MM.1S (cell line): ENCODE data around the gene ANKRD65.

Source experiments
- DNase-seq: peaks from one replicate; pipeline ENCODE4 v3.0.0-alpha.2; 2015
- H2AFZ ChIP-seq: fragments of 300-600 bp; sonication (generic); 2 replicates; pipeline ENCODE4 v1.6.0; 2016; ENCODE audit warnings: antibody characterized with exemption, low read length
- H3F3A ChIP-seq: fragments of 300-600 bp; sonication (generic); 2 replicates; pipeline ENCODE4 v1.6.1; 2016; ENCODE audit warnings: mild to moderate bottlenecking, antibody characterized with exemption, low read length, moderate library complexity, mixed read lengths; ENCODE audit not compliant: insufficient read depth
- H3K27ac ChIP-seq: fragments of 300-600 bp; sonication (generic); 2 replicates; pipeline ENCODE4 v1.5.1; 2016; ENCODE audit warnings: mild to moderate bottlenecking, low read length
- H3K27me3 ChIP-seq: fragments of 300-600 bp; sonication (generic); replicated peaks from 2 replicates; pipeline ENCODE4 v1.6.0; 2016; ENCODE audit warnings: low read length; ENCODE audit not compliant: insufficient read depth
- H3K36me3 ChIP-seq: fragments of 300-600 bp; sonication (generic); replicated peaks from 2 replicates; pipeline ENCODE4 v1.6.1; 2016; ENCODE audit warnings: mild to moderate bottlenecking, low read length, mixed read lengths; ENCODE audit not compliant: insufficient read depth
- H3K4me1 ChIP-seq: fragments of 300-600 bp; sonication (generic); 2 replicates; pipeline ENCODE4 v1.6.1; 2016; ENCODE audit warnings: low read length, mixed read lengths
- H3K4me2 ChIP-seq: fragments of 300-600 bp; sonication (generic); 2 replicates; pipeline ENCODE4 v1.6.0; 2016; ENCODE audit warnings: low read depth, low read length
- H3K4me3 ChIP-seq: fragments of 300-600 bp; sonication (generic); 2 replicates; pipeline ENCODE4 v1.5.1; 2016; ENCODE audit warnings: low read length, mixed read lengths
- H3K79me2 ChIP-seq: fragments of 300-600 bp; sonication (generic); 2 replicates; pipeline ENCODE4 v1.6.1; 2016; ENCODE audit warnings: mixed run types, low read length, mixed read lengths
- H3K9ac ChIP-seq: fragments of 300-600 bp; sonication (generic); 2 replicates; pipeline ENCODE4 v1.6.1; 2016; ENCODE audit warnings: low read length, mixed read lengths
- H3K9me2 ChIP-seq: fragments of 300-600 bp; sonication (generic); replicated peaks from 2 replicates; pipeline ENCODE4 v1.6.1; 2016; ENCODE audit warnings: mild to moderate bottlenecking, low read length, mixed read lengths; ENCODE audit not compliant: insufficient read depth
- H3K9me3 ChIP-seq: fragments of 300-600 bp; sonication (generic); replicated peaks from 2 replicates; pipeline ENCODE4 v1.6.1; 2016; ENCODE audit warnings: mild to moderate bottlenecking, low read length, mixed read lengths; ENCODE audit not compliant: insufficient read depth
- H4K20me1 ChIP-seq: fragments of 300-600 bp; sonication (generic); 2 replicates; pipeline ENCODE4 v1.6.1; 2016; ENCODE audit warnings: mild to moderate bottlenecking, low read length, moderate library complexity, mixed read lengths; ENCODE audit not compliant: insufficient read depth
- EZH2 ChIP-seq: fragments of 300-600 bp; sonication (generic); optimal IDR thresholded peaks from 2 replicates; pipeline ENCODE3; 2017; ENCODE audit warnings: low read depth, mild to moderate bottlenecking, antibody characterized with exemption, low read length, mixed read lengths
- EZH2phosphoT487 ChIP-seq: fragments of 300-600 bp; sonication (generic); IDR thresholded peaks from 2 replicates; pipeline ENCODE4 v1.6.1; 2018; ENCODE audit warnings: antibody characterized with exemption, low read length
- TF ChIP-seq, protein P1 (sequence below): fragments of 300-600 bp; sonication (generic); IDR thresholded peaks from 2 replicates; pipeline ENCODE4 v1.5.1; 2016; ENCODE audit warnings: antibody characterized with exemption, low read length, mixed read lengths

ANKRD65 gene

DNA sequence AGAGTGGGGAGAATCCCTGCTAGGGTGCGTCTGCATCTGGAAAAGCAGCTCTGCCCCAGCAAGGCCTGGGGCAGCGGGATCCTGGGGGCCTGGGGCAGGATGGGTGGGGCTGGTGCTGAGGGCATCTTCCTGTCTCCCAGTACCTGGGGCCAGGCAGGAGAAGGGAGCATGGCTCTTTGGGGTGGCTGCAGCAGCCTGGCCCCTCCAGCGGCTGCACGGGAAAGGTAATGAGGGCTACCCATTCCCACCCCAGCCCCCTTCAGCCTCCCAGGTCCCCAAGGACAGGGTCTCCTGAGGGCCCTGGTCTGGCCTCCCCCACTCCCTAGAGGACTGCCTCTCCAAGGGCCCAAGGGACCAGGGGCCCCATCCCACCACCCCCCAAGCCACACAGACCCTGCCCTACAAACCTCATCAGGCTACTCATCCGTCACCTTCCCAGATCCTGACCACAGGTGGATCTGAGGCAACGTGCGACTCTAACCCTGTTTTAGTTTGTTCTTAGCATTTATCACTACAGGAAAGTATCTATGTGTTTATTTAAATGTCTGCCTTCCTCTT, 910 bp upstream of the ANKRD65 start:
- Histone ChIP-seq H3K9me2 (no peaks in the 10 kb centered on the region), H2AFZ (no peak overlapping the region), H3F3A (no peaks in the 10 kb centered on the region), H3K36me3 (no peaks in the 10 kb centered on the region), H3K79me2 (no peaks in the 10 kb centered on the region), H3K27me3 (peaks cover 22% of the 10 kb centered on the region), H4K20me1 (no peaks in the 10 kb centered on the region), H3K9me3 (no peaks in the 10 kb centered on the region), H3K9ac (no peak overlapping the region), H3K4me1 (peaks cover 8% of the 10 kb centered on the region), H3K4me2 (no peak overlapping the region), H3K27ac (no peak overlapping the region), H3K4me3 (no peak overlapping the region)
- no peak for DNase-seq
- TF ChIP-seq EZH2, result no peak
- TF ChIP-seq, protein P1, sequence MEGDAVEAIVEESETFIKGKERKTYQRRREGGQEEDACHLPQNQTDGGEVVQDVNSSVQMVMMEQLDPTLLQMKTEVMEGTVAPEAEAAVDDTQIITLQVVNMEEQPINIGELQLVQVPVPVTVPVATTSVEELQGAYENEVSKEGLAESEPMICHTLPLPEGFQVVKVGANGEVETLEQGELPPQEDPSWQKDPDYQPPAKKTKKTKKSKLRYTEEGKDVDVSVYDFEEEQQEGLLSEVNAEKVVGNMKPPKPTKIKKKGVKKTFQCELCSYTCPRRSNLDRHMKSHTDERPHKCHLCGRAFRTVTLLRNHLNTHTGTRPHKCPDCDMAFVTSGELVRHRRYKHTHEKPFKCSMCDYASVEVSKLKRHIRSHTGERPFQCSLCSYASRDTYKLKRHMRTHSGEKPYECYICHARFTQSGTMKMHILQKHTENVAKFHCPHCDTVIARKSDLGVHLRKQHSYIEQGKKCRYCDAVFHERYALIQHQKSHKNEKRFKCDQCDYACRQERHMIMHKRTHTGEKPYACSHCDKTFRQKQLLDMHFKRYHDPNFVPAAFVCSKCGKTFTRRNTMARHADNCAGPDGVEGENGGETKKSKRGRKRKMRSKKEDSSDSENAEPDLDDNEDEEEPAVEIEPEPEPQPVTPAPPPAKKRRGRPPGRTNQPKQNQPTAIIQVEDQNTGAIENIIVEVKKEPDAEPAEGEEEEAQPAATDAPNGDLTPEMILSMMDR, result no peak
- no peak for TF ChIP-seq EZH2phosphoT487

DNA sequence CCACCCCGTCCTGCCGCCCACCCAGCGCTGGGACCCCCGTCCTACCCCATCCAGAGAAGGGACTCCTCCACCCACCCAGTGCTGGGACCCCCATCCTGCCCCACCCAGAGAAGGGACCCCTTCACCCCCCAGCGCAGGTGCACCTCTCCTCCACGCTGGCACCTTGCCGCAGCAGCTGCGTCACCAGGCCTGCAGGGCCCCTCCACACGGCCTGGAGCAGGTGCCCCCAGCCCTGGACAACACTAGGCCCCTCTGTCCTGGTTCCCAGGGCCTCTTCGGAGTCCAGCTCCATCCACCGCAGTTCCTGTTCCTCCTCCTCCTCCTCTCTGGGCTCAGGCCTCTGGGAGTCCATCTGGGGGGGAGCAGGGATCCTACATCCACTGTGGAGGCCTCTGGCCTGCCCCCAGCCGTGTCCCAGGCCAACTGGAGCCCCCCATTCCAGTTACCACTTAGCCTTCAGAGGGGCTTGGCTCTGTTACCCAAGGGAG, 378 bp downstream of the ANKRD65 start:
- no peak overlapping the region for H3K4me2 ChIP-seq
- no peaks in the 10 kb centered on the region for H3K9me2 ChIP-seq
- H2AFZ ChIP-seq, result no peak overlapping the region
- TF ChIP-seq EZH2, result no peak
- TF ChIP-seq, protein P1, result no peak
- TF ChIP-seq EZH2phosphoT487, result no peak
- H3K27me3 ChIP-seq, result peaks cover 12% of the 10 kb centered on the region
- peaks cover 8% of the 10 kb centered on the region for H3K4me1 ChIP-seq
- H3K27ac ChIP-seq, result no peak overlapping the region
- no peak for DNase-seq
- H3K4me3 ChIP-seq, result no peak overlapping the region
- no peaks in the 10 kb centered on the region for H3K79me2 ChIP-seq
- H3K9me3 ChIP-seq, result no peaks in the 10 kb centered on the region
- no peaks in the 10 kb centered on the region for H4K20me1 ChIP-seq
- no peaks in the 10 kb centered on the region for H3K36me3 ChIP-seq
- H3F3A ChIP-seq, result no peaks in the 10 kb centered on the region
- no peak overlapping the region for H3K9ac ChIP-seq

DNA sequence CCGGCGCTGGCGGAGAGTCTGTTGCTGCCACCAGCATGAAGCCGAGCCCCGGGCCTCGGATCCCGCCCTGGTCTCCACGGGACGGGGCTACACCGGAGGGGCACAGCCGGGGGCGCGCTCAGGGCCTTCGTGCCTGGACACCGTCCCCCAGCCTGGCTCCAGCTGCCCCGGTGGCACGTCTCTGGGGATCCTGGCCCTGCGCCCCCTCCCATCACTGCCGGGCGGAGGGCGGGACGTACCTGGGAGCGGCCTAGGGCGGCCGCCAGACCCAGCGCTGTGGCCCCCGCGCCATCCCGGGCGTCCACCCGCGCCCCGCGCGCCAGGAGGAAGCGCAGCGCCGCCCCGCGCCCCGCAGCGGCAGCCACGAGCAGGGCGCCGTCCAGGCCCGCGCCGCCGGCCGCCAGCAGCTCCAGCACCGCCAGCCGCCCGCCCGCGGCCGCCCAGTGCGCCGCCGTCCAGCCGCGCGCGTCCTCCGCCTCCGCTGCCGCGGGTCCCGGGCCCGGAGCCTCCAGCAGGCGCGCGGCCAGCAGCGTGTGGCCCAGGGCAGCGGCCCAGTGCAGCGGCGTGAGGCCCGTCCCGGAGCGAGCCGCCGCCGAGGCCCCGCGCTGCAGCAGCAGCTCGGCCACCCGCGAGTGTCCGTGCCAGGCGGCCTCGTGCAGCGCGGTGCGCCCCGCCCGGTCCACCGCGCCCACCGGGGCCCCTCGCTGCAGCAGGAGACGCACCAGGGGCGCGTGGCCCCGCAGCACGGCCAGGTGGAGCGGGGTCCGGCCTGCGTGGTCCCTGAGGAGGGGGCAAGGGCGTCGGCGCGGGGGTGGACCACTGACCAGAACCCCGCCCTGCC, 1.0 kb downstream of the ANKRD65 start:
- Histone ChIP-seq H2AFZ (no peak overlapping the region), H3K9me2 (no peaks in the 10 kb centered on the region), H3K27ac (no peak overlapping the region), H3K4me3 (no peak overlapping the region), H3K4me1 (peaks cover 8% of the 10 kb centered on the region), H3K27me3 (peaks cover 11% of the 10 kb centered on the region; the same call in 1 of the 2 replicates), H3K36me3 (no peaks in the 10 kb centered on the region), H3F3A (no peaks in the 10 kb centered on the region), H4K20me1 (no peaks in the 10 kb centered on the region), H3K79me2 (no peaks in the 10 kb centered on the region), H3K9me3 (no peaks in the 10 kb centered on the region), H3K9ac (no peak overlapping the region), H3K4me2 (no peak overlapping the region)
- TF ChIP-seq, protein P1, result no peak
- no peak for DNase-seq
